GM12872 (cell line): Measurements from ENCODE around the gene KIAA1549.

Experiments
- TF ChIP-seq, protein P1 (sequence below): IDR thresholded peaks from 3 replicates; pipeline ENCODE4 v1.5.1; 2011; ENCODE audit warnings: low read depth, mild to moderate bottlenecking, low read length, moderate library complexity; ENCODE audit not compliant: insufficient read depth

Gene KIAA1549

DNA sequence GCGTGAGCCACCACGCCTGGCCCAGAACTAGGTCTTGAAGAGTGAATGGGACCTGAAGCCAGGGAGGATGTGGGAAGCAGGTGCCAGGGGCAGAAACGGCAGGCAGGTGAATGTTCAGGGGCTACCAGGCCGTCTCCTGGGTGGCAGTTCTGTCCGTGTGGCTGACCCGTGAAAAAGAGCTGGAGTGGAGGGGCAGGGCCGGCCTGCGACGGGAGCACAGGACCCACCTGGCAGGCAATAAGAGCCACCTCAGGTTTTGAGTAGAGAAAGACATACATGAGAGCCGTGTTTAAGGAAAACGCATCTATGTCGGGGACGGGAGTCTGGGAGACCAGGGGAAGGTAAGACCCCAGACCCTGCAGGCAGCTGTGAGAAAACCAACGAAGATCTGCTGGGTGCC is 112.5 kb downstream of the KIAA1549 start:
- TF ChIP-seq, protein P1, sequence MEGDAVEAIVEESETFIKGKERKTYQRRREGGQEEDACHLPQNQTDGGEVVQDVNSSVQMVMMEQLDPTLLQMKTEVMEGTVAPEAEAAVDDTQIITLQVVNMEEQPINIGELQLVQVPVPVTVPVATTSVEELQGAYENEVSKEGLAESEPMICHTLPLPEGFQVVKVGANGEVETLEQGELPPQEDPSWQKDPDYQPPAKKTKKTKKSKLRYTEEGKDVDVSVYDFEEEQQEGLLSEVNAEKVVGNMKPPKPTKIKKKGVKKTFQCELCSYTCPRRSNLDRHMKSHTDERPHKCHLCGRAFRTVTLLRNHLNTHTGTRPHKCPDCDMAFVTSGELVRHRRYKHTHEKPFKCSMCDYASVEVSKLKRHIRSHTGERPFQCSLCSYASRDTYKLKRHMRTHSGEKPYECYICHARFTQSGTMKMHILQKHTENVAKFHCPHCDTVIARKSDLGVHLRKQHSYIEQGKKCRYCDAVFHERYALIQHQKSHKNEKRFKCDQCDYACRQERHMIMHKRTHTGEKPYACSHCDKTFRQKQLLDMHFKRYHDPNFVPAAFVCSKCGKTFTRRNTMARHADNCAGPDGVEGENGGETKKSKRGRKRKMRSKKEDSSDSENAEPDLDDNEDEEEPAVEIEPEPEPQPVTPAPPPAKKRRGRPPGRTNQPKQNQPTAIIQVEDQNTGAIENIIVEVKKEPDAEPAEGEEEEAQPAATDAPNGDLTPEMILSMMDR = no peak

DNA sequence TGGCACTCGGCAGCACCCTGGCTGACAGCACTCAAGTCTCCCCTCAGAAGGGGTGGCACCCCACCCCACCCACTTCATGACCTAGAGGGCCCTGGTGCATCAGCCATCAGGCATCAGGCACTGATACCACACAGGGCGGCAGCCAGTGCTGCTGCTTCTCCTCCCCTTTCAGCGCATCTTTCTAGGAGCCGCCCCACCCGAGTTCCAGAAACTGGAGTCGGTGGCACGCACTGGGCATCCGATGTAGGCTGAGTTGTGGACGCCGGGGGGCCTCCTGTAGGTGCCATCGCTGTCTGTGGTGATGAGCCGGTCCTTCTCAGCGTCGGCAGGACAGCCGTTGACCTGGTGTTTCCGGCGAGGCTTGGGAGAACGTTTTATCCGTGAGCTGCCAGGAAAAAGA is 113.4 kb downstream of the KIAA1549 start:
- TF ChIP-seq, protein P1 = no peak

DNA sequence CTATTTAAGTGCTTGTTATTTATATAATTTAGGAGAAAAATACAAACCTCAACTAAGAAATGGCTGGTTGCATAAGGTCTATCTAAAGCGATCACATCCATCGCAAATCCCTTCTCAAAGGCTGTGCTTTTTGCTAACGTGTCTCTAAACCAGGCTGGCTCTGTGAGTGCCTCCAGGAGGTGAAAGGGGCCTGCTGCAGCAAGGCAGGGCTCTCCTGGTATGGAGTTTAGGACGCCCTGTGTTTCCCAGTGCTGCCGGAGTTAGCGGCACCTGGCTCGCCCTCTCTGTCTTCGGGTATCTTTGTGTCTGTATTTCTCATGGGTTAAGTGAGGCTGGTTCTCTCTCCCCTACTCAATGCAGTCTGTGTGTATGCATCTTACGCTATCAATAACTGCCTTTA is 114.8 kb downstream of the KIAA1549 start:
- TF ChIP-seq, protein P1 = no peak

DNA sequence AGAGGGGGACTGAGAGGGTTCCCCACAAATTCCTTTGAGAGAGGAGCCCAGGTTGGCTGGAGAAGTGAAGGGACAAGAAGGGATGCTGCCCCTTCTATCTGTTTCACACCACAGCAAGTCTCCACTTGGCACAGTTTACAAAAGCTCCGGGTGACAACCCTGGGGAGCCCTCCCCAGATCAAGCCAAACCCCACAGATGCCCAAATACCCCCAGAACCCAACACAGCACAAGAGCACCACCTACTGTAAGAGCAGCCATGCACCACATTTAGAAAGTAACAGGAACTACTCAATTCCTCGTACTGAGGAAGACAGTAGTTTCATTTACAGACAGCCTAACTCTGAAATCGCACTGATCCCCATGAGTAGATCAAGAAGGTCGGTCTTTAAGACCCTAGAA is 115.3 kb downstream of the KIAA1549 start:
- TF ChIP-seq, protein P1 = peak; percentile 57

DNA sequence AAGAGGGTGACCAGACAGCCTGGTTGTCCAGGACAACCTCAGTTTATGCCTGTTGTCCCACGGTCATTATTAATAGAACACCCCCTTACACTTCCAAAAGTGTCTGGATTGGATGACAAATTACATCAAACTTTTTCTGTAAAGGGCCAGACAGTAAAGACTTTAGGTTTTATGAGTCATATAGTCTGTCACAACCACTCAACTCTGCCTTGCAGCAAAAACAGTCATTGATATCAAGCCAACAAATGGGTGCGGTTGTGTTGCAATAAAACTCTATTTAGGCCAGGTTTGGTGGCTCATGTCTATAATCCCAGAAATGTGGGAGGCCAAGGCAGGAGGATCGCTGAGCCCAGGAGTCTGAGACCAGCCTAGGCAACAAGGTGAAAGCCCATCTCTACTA is 116.5 kb downstream of the KIAA1549 start:
- TF ChIP-seq, protein P1 = no peak

DNA sequence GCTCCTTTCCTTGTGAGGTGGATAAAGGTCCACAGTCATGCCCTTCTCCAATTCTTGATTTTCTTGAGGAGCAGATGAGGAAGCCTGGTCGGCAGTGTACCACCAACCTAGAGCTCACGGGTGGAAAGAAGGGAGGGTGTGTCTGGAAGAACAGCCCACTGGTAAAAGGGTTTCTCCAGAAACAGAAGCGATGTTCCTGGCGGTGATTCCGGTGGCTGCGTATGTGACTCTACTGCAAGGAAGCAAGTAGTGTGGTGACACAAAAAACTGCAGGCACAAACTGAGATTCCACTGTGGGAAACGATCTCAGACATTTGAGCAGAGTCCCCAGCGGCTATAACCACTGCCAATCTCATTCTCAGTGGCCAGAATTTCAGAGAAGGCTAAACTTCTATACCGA is 117.3 kb downstream of the KIAA1549 start:
- TF ChIP-seq, protein P1 = no peak

DNA sequence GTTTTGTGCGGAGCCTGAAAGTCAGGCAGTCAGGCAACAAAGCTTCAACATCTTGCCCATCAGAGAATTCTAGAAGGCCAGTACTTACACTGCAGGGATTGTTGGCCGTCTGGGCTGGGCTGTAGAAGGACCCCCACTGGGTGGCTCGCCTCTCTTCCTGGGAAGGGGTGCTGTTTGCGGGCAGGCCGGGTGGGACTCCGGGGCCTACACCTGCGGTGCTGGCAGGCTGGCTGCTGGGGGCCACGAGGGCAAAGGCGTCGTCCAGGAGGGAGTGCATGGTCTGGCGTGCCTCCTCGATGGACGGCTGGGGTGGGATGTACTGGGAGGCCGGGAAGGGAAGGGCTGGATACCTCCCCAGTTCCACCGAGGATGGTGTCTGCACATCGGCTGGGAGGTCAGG is 120.1 kb downstream of the KIAA1549 start:
- TF ChIP-seq, protein P1 = no peak

DNA sequence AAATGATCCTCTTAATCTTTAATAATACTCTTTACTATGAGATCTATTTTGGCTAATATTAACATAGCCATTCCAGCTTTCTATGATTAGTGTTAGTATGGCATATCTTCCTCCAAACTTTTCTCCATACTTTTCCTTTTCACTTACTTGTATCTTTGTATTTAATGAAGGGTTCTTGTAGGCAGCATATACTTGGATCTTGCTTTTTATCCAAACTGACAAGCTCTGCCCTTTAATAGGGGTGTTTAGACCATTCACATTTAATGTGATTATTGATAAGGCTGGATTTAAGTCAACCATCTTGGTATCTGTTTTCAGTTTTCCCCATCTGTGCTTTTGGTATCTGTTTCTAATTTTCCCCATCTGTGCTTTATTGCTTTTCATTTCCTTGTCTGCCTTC is 123.5 kb downstream of the KIAA1549 start:
- TF ChIP-seq, protein P1 = no peak
